ENCODE results near the gene TTC36. TPM values are rescaled to one million over a fixed set of nuclear protein-coding genes. Genes with fewer than 3 reads are reported as not detected.

TTC36 gene
- total RNA-seq, 1 experiment from 2014 or later, result not detected

Other genes with a start within 250 kb of the TTC36 start
- gene CD3E, start 222.7 kb upstream of the TTC36 start, total RNA-seq (2014; rRNA removed; shearing (Covaris generic)), result not detected in 2 replicates
- 1.5 TPM in 1 of 2 replicates, not detected in the other for gene CD3D, start 184.8 kb upstream of the TTC36 start, total RNA-seq (2014; rRNA removed; shearing (Covaris generic))
- not detected in 2 replicates for gene CD3G, start 183.1 kb upstream of the TTC36 start, total RNA-seq (2014; rRNA removed; shearing (Covaris generic))
- gene UBE4A, start 167.9 kb upstream of the TTC36 start, total RNA-seq (2014; rRNA removed; shearing (Covaris generic)), result 34.3 and 39.1 TPM in 2 replicates
- gene ATP5MG, start 125.9 kb upstream of the TTC36 start, total RNA-seq (2014; rRNA removed; shearing (Covaris generic)), result 98.8 and 118 TPM in 2 replicates
- 20.6 and 31.1 TPM in 2 replicates for gene KMT2A, start 91.0 kb upstream of the TTC36 start, total RNA-seq (2014; rRNA removed; shearing (Covaris generic))
- 17.5 and 23.5 TPM in 2 replicates for gene TMEM25, start 3.7 kb downstream of the TTC36 start, total RNA-seq (2014; rRNA removed; shearing (Covaris generic))
- gene IFT46, start 38.5 kb downstream of the TTC36 start, total RNA-seq (2014; rRNA removed; shearing (Covaris generic)), result 3.9 and 8.9 TPM in 2 replicates
- gene ARCN1, start 44.9 kb downstream of the TTC36 start, total RNA-seq (2014; rRNA removed; shearing (Covaris generic)), result 136 and 152 TPM in 2 replicates
- 48.7 and 55.0 TPM in 2 replicates for gene PHLDB1, start 80.1 kb downstream of the TTC36 start, total RNA-seq (2014; rRNA removed; shearing (Covaris generic))
- gene TREH, start 152.2 kb downstream of the TTC36 start, total RNA-seq (2014; rRNA removed; shearing (Covaris generic)), result not detected in 2 replicates

Measured in H7 (cell line).